SK-N-MC (cell line): Measurements from ENCODE around the gene MAGI1.

Source experiments
- EZH2 ChIP-seq: fragments of 200-600 bp; sonication (generic); IDR thresholded peaks from one replicate; pipeline ENCODE4 v1.6.1; 2017; ENCODE audit warnings: antibody characterized with exemption
- POLR2AphosphoS5 ChIP-seq: IDR thresholded peaks from 2 replicates; pipeline ENCODE4 v1.6.1; 2012; ENCODE audit warnings: mild to moderate bottlenecking, low read depth, low read length, borderline replicate concordance

GRCh38 chr3:65669163-65669875 is 369.4 kb downstream of the MAGI1 start:
- TF ChIP-seq EZH2 (no peak), POLR2AphosphoS5 (no peak)
